Fibroblast of lung (primary cell): ENCODE data around the gene GRAP. TPM values are rescaled to one million over a fixed set of nuclear protein-coding genes. Genes with fewer than 3 reads are reported as not detected.

ENCODE experiments used
- DNase-seq, 2 donors: peaks; one replicate each; pipeline versions ENCODE4 v3.0.0 to v3.0.0-alpha.2; 2010; ENCODE audit warnings: low read depth in 2 of 2
- H2AFZ ChIP-seq: 2 replicates; pipeline ENCODE4 v1.5.1; 2012; ENCODE audit warnings: low read length, control low read depth, inconsistent platforms
- H3K27ac ChIP-seq: 2 replicates; pipeline ENCODE4 v1.5.1; 2011; ENCODE audit warnings: low read length, control low read depth; ENCODE audit not compliant: insufficient read depth
- H3K27me3 ChIP-seq: 2 replicates; pipeline ENCODE4 v1.5.1; 2011; ENCODE audit warnings: mild to moderate bottlenecking, low read length; ENCODE audit not compliant: control insufficient read depth, insufficient read depth
- H3K36me3 ChIP-seq: 2 replicates; pipeline ENCODE4 v1.5.1; 2011; ENCODE audit warnings: low read length; ENCODE audit not compliant: control insufficient read depth, insufficient read depth
- H3K4me1 ChIP-seq: 2 replicates; pipeline ENCODE4 v1.5.1; 2011; ENCODE audit warnings: low read length; ENCODE audit not compliant: control insufficient read depth, insufficient read depth; ENCODE audit errors: extremely low read depth
- H3K4me2 ChIP-seq: 2 replicates; pipeline ENCODE4 v1.5.1; 2011; ENCODE audit warnings: low read length, control low read depth; ENCODE audit not compliant: insufficient read depth; ENCODE audit errors: extremely low read depth
- H3K4me3 ChIP-seq, 4 experiments: fragments of 200-600 bp in 1 of 4; sonication (generic) in 1 of 4; replicated peaks in 1 of 4; 2 replicates each; pipeline ENCODE4 v1.5.1; 2011 to 2016; ENCODE audit warnings: low read length in 4 of 4, low read depth in 3 of 4, mild to moderate bottlenecking in 3 of 4, control low read depth in 2 of 4, inconsistent platforms in 1 of 4, mixed read lengths in 1 of 4; ENCODE audit not compliant: insufficient read depth in 1 of 4; ENCODE audit errors: control extremely low read depth in 1 of 4
- H3K79me2 ChIP-seq: 2 replicates; pipeline ENCODE4 v1.5.1; 2012; ENCODE audit warnings: mild to moderate bottlenecking, low read length, inconsistent platforms; ENCODE audit not compliant: control insufficient read depth, insufficient read depth
- H3K9ac ChIP-seq: 2 replicates; pipeline ENCODE4 v1.5.1; 2011; ENCODE audit warnings: mild to moderate bottlenecking, low read length, control low read depth; ENCODE audit not compliant: insufficient read depth
- H3K9me3 ChIP-seq: 2 replicates; pipeline ENCODE4 v1.5.1; 2012; ENCODE audit warnings: low read depth, low read length; ENCODE audit not compliant: control insufficient read depth, insufficient read depth
- H4K20me1 ChIP-seq: 2 replicates; pipeline ENCODE4 v1.5.1; 2011; ENCODE audit warnings: low read length; ENCODE audit not compliant: control insufficient read depth, insufficient read depth; ENCODE audit errors: extremely low read depth
- EZH2 ChIP-seq: IDR thresholded peaks from 2 replicates; pipeline ENCODE4 v1.5.1; 2012; ENCODE audit warnings: low read length, control low read depth, mild to moderate bottlenecking; ENCODE audit errors: missing control alignments
- polyA plus RNA-seq, 2 donors: library from polyadenylated mRNA; depleted of rRNA in 1 of 2; stranded (reverse) in 1 of 2; unstranded in 1 of 2; fragments of >200 nt; gene quantifications; 2 replicates each; pipeline ENCODE4 v1.2.1, GENCODE V29; 2011 to 2012; ENCODE audit warnings: missing spikeins in 1 of 2
- total RNA-seq: library from RNA; depleted of rRNA; stranded (reverse); fragments of >200 nt; gene quantifications from 2 replicates; pipeline ENCODE4 v1.2.1, GENCODE V29; 2014
- TF ChIP-seq, protein P1 (sequence below), 2 donors: IDR thresholded peaks in 1 of 2; conservative IDR thresholded peaks in 1 of 2; 1 replicate in 1 of 2; 2 replicates in 1 of 2; pipeline ENCODE4 v1.5.1; 2011 to 2012; ENCODE audit warnings: low read length in 2 of 2, control low read depth in 1 of 2, inconsistent platforms in 1 of 2, low read depth in 1 of 2, mild to moderate bottlenecking in 1 of 2

Gene GRAP
- total and polyA plus RNA-seq, 2 donors (not counting 1 experiment from before 2014, with no cell fraction given), result 0.10 TPM; not detected in 1

DNA sequence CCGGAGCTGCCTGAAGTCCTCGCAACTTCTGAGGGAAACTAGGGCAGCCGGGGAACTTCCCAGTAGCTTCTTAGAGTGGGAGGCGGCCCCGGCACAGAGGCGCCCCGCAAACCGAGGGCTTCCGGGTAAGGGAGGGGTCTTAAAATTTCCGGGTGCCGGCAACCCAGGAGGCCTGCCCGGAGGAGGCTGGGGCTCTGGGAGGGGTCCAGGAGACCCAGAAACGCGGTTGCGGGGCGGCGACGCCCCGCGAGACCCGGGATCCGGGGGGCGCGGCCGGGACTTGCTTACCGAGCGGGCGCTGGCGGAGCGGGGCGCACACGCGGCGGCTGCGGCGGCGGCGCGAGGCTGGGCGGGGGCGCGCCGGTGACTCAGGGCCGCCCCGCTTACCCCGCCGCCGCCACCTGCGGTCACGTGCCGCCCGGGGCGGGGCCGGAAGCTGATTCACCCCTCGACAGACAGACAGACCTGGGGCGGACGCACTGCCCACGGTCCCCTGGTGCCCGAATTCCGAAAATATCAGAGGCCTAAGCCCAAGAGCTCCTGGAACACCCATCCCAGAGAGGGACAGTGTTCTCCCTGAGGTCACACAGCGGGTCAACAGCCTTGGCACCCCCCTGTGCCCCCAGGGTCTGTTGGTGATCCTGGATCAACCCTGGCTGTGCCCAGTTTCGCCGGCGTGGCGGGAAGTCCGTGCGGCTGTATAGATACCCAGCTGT, 42.2 kb downstream of the GRAP start, which contains the start of gene FAM83G:
Gene FAM83G, minus strand, starts transcription at position 344 of the 716 bp plus-strand sequence. CDS start 723 bp downstream, outside the sequence.
- Histone ChIP-seq H3K4me1 (peaks cover 9% of the 10 kb centered on the region), H3K9me3 (no peaks in the 10 kb centered on the region), H3K27ac (peak within 1 kb of the TSS; percentile 72), H2AFZ (peak within 1 kb of the TSS; percentile 83), H3K9ac (peak within 1 kb of the TSS; percentile 78), H3K36me3 (no peaks in the 10 kb centered on the region), H4K20me1 (no peaks in the 10 kb centered on the region), H3K4me3 (peak within 1 kb of the TSS; percentile 65 to 73 (median 68)), H3K4me2 (peak within 1 kb of the TSS; percentile 80), H3K27me3 (no peaks in the 10 kb centered on the region), H3K79me2 (peaks cover 12% of the 10 kb centered on the region)
- TF ChIP-seq, protein P1, sequence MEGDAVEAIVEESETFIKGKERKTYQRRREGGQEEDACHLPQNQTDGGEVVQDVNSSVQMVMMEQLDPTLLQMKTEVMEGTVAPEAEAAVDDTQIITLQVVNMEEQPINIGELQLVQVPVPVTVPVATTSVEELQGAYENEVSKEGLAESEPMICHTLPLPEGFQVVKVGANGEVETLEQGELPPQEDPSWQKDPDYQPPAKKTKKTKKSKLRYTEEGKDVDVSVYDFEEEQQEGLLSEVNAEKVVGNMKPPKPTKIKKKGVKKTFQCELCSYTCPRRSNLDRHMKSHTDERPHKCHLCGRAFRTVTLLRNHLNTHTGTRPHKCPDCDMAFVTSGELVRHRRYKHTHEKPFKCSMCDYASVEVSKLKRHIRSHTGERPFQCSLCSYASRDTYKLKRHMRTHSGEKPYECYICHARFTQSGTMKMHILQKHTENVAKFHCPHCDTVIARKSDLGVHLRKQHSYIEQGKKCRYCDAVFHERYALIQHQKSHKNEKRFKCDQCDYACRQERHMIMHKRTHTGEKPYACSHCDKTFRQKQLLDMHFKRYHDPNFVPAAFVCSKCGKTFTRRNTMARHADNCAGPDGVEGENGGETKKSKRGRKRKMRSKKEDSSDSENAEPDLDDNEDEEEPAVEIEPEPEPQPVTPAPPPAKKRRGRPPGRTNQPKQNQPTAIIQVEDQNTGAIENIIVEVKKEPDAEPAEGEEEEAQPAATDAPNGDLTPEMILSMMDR (conservative IDR thresholded peaks at IDR 0.05 in 1 of 2, IDR thresholded peaks at IDR 0.05 in 1 of 2; ENCODE audit: low read depth in 1 of 2, low read length in 2 of 2), result no peak
- TF ChIP-seq EZH2, result no peak
- peak; percentile 45 to 72 for DNase-seq

DNA sequence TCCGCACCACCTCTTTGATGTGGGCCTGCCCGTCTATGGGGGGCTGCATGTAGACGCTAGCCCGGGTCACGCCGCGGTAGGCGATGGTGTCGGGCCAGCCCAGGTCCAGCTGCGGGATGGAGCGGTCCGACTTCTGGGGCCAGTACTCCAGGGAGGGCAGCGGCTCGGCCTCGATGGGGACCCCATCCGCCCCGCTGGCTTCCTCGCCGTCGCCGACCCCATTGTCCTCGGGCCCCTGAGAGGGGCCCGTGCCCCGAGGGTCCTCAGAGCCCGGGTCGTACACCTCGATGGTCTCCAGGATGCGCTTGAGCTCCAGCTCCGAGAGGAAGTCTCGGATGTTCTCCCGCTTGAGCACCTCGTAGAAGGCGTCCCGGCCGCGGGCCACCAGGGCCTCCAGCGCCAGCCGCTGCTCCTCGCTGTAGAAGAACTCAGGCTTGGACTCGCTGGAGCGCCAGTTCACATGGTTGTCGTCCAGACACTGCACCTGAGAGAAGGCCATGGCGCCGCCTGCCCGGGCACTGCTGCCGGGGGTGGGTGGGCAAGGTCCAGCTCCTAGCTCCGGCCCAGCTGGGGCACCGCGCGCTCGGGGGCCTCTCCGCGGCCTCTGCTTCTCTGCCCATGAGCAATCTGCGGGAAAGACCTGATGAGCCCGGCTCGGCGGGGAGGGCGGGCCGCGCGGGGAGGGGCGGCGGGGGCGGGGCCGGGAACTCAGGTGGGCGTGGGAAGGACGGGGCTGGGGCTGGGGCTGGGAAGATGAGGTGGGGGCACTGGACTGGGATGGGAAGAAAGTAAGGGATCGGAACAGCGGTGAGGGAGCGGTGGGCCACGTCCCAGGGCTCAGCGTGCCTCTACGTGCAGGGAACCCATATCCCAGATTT, 43.0 kb downstream of the GRAP start:
- peaks cover 9% of the 10 kb centered on the region for H3K4me1 ChIP-seq
- peak overlapping the region; percentile 80 for H3K4me2 ChIP-seq
- peaks cover 12% of the 10 kb centered on the region for H3K79me2 ChIP-seq
- TF ChIP-seq EZH2, result no peak
- TF ChIP-seq, protein P1 (conservative IDR thresholded peaks at IDR 0.05 in 1 of 2, IDR thresholded peaks at IDR 0.05 in 1 of 2; ENCODE audit: low read depth in 1 of 2, low read length in 2 of 2), result no peak
- peak overlapping the region; percentile 70 for H2AFZ ChIP-seq
- peak overlapping the region; percentile 78 for H3K9ac ChIP-seq
- H3K9me3 ChIP-seq, result no peaks in the 10 kb centered on the region
- DNase-seq, result peak; percentile 17 to 51
- H3K27ac ChIP-seq, result peak overlapping the region; percentile 72
- no peaks in the 10 kb centered on the region for H4K20me1 ChIP-seq
- H3K4me3 ChIP-seq, result peak overlapping the region; percentile 65 to 73 (median 68)
- no peaks in the 10 kb centered on the region for H3K27me3 ChIP-seq
- H3K36me3 ChIP-seq, result no peaks in the 10 kb centered on the region
